A172 (cell line): ENCODE data around the gene SPSB4. TPM values are rescaled to one million over a fixed set of nuclear protein-coding genes. Genes with fewer than 3 reads are reported as not detected.

ENCODE experiments used
- DNase-seq: peaks from one replicate; pipeline ENCODE4 v3.0.0-alpha.2; 2015; ENCODE audit warnings: low spot score
- total RNA-seq: library from RNA; depleted of rRNA; stranded (reverse); fragments of >200 nt; shearing (Covaris generic); gene quantifications from 2 replicates; pipeline ENCODE4 v1.2.3, GENCODE V29; 2014

Gene SPSB4
- total RNA-seq, 1 experiment from 2014 or later, result 1.1 TPM

DNA sequence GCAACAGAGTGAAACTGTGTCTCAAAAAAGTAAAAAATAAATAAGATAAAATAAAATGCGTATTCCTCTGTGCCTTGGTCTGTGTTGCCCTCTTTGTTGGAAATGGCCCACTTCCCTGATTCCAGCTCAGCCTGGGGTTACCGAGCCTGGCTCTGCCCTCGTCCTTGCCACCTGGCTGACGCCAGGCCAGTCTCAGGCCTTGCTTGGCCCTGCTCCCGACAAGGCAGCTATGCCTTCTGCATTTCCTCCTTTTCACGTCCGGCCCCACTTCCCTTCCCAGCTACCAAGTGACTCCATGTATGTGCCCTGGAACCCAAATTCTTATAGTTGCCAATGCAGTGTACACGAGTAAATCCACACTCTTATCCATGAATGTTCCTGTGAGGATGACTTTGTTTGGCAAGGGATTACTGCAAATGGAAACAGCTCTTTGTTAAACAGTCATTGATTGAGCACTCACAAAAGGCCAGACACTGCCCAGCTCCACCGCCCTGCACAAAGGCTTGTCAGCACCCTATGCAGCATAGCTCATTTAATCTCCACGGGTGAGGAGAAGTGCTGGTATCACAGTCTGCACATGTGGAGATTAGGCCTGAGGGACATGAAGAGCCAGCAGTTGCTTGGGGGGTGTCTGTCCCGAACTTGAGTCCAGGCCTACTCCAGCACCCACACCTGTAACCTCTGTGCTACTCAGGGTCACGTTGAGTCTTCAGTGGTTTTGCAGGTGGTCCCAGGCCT is 25.1 kb downstream of the SPSB4 start:
- DNase-seq, result no peak

DNA sequence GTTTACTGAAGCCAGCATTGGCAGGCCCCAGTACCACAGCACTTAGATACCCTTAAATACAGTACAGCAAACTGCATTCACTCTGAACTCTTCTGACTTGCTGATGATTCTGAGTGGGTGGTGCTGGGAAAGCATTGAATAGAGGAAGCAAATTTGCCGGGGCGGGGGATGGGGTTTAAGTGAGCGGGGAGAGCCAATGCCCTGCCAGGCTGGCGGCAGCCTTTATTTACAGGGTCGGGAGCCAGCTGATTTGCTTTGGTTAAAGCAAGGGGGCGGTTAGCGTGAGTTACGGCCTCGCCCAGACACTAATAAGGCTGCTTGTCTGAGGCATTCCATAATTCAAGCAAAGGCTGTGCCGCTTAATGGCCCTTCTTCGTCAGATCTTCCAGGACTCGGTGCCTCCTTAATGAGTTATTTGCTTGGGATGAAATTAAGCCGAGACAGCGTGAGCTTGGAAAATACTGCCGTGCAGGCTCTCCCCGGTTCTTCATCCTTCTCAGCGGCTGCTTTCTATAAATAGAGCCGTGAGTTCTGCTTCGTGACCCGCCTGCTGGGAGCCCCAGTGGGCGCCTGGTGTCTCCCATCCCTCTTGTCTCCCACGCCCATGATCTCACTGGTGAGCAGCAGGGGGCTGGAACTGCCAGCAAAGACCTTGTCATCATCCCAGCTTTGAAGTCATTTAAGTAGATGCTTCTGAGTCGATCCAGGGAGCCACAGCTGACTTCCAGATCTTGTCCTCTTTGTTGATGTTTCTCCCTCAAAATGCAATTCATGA is 25.8 kb downstream of the SPSB4 start:
- DNase-seq, result peak; percentile 53

GRCh38 chr3:141077631-141078030 is 26.5 kb downstream of the SPSB4 start:
- no peak for DNase-seq

GRCh38 chr3:141078200-141078599 is 27.1 kb downstream of the SPSB4 start:
- DNase-seq, result no peak

- DNase-seq, result no peak
These were observed 29.3 kb downstream of the SPSB4 start for GRCh38 chr3:141080431-141080830.

DNA sequence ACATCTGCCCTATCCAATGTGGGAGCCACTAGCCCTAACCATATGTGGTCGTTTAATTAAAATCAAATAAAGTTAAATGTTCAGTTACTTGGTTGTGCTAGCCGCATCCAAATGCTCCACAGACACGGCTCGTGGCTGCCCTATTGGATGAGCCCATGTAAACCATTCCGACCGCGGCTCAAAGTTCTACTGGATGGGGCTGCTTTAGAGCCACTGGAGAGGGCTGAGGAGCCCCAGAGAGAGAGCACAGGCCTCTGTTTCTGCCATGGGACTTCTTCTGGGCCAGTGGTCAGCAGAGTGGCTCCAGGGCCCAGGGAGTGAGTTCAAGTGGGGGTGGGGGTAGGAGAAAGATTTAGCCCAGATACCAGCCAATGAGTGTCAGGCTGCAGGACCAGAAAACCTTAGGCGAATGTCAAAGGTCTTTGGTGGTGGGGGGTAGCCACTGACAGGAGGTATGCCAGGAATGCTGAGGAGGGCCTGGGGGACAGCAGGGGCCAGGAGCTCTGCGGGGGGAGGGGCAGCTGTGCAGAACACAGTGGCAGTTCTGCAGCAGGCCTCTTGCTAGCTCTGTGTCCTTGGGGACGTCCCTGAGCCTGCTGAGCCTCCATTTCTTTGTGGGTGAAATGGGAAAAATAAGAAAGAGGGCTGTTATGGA is 30.1 kb downstream of the SPSB4 start:
- no peak for DNase-seq

DNA sequence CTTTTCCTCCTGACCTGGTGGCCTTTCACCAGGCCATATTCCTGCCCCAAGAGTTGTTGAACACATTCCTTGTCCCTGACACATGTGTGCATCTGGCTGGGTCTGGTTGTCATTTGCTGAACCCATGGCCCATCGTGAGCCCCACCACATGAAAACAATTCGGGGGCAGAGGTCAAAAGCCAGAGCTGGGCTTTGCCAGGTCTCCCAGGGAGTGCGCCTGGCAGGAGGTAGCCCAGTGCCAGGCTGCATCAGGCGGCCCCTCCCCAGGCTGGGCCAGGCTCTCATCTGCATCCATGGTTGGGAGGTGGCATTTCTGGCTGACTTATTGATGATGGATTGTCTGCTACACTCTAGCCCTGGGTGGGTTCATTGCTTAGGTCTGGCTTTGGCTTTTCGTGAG is 30.9 kb downstream of the SPSB4 start:
- DNase-seq, result no peak

- DNase-seq, result no peak
These were observed 32.1 kb downstream of the SPSB4 start for GRCh38 chr3:141083226-141083625.

GRCh38 chr3:141083836-141084649 is 32.9 kb downstream of the SPSB4 start:
- no peak for DNase-seq

DNA sequence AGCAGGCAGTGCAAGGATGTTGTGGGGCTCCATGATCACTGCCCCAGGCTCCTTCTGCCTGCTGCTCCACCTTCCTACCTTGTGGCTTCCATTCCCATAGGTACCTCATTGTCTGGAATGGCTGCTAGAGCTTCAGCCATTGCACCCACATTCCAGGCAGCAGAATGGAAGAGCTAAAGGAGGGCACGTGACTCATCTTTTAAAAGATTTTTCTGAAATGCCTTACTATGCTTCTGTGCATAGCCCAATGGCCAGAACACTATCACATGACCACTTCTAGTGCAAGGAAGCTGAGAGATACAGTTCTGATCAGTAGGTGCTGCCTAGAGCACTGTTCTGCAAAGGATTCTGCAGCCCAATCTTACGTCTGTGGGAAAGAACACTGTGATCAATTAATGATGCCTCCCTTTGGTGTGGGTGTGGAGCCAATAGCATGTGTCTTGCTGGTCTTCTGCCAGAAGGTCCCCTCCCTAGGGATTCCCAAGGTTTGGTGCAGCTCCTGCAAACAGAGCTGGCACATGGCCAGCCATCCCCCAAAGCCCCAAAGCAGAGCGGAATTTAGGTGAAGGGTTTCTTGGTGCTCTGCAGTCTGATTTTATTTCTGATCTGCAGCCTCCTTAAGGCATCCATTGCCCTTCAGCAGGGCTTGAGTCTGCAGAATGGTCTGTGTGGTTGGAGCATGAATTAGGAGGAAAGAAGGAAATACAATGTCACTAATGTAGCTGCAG is 34.4 kb downstream of the SPSB4 start:
- DNase-seq, result no peak

DNA sequence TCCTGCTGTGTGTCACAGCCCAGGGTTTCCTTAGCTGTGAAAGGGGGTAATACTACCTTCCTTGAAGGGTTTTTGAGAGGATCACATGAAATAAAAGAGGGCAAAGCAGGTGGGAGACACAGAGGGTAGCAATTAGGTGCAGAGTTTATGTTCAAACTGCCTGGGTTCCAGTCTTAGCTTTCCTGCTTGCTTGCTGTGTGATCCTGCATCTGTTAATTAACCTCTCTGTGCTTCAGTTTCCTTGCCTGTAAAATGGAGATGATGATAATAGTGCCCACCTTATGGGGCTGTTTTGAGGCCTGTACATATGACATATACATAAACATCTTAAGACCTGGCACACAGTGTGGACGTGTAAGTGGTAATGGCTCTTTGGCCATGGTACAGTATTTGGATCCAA is 35.0 kb downstream of the SPSB4 start:
- no peak for DNase-seq

- DNase-seq, result no peak
These were observed 36.1 kb downstream of the SPSB4 start for GRCh38 chr3:141087076-141087777.

- no peak for DNase-seq
These were observed 36.6 kb downstream of the SPSB4 start for GRCh38 chr3:141087778-141088130.

GRCh38 chr3:141089339-141090152 is 38.4 kb downstream of the SPSB4 start:
- DNase-seq, result no peak

- no peak for DNase-seq
These were observed 40.3 kb downstream of the SPSB4 start for GRCh38 chr3:141091426-141091825.

DNA sequence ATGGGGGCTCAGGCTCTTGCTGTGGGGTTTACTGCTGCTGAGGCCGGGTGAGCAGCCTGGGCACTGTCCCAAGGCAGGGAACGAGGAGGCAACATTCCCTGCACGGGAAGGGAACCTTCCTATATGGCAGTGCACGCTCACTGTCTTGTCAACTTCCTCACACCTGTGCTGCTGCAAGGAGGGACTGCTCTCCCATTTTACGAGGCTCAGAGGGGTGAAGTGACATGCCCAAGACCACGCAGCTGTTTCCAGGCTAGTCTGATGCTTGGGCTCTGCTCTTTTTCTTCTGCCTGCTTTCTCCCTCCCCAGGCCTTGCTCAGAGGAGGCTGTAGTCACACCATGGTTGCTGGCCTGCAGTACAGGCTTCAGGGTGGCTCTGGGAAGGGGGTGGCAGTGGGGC is 41.5 kb downstream of the SPSB4 start:
- no peak for DNase-seq

DNA sequence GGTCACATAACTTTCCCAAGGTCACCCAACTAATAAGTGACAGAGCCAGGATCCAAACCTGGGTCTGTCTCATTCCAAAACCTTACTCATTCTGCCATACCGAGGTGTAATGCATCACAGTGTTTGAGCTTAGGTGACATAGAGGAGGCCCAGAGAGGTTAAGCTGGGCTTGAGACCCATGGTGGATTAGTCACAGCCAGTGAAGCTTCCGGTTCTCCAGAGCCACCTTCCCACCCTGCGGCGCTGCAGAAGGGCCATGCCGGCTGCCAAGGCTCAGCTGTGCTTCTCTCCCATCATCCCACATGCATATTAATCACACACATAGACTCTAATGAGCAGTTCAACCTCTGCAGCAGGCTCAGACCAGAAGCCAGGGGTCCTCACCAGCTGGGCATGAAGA is 42.2 kb downstream of the SPSB4 start:
- DNase-seq, result peak; percentile 48

DNA sequence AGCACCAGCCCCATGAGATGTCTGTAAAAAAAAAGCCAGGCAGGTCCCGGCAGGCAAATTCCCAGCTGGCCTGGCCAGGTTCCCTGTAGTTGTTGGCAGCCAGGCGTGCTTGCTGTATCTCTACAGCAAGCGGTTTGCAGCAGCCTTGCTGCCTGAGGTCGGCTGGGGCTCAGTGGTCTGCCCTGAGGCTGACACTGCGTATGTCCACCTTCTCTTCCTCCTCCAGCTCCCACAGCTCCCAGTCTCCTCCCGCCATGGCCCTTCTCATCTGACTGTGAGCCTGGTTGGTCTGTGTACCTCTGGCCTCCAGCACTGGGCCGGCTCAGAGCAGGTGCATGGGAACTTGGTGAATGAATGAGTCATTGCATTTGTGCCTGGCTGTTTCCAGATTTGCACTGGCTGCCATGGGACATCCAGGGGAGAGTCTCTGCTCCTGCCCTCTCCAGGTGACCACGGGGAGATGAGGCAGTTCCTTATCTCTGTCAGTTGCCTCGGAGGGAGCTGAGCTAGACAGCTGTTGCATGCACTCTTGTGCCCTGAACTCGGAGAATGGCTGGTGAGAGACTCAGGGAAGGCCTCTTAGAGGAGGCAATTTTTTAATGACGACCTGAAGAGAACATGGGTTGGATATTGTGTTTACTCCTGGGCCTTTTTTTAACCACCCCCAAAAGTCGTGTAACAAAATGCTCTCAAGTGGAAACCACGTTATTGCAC is 43.0 kb downstream of the SPSB4 start:
- no peak for DNase-seq
